Heart left ventricle (tissue), 16 donors: ENCODE results near the gene ERBB2. TPM values are rescaled to one million over a fixed set of nuclear protein-coding genes. Genes with fewer than 3 reads are reported as not detected.
A peak's percentile ranks its signal among the peaks of the same experiment; 100 is the strongest.

ENCODE experiments used
- ATAC-seq, 4 donors: fragments of 200-7000 bp; cut with Tn5 transposase; one replicate each; pipeline ENCODE4 v1.9.1; 2020 to 2022; ENCODE audit warnings: moderate library complexity in 4 of 4, mild to moderate bottlenecking in 3 of 4, moderate number of reproducible peaks in 1 of 4
- DNase-seq, 5 donors: peaks; one replicate each; pipeline ENCODE4 v3.0.0-alpha.2; 2020
- H3K27ac ChIP-seq, 12 donors: fragments of 200-600 bp; sonication (generic) in 4 of 12; one replicate each; pipeline versions ENCODE4 v1.5.0 to v1.8.0; 2016 to 2022; ENCODE audit warnings: mild to moderate bottlenecking in 2 of 12
- H3K27me3 ChIP-seq, 9 donors: fragments of 200-600 bp; sonication (generic) in 2 of 9; one replicate each; pipeline versions ENCODE4 v1.5.1 to v1.8.0; 2016 to 2022; ENCODE audit warnings: mild to moderate bottlenecking in 3 of 9
- H3K36me3 ChIP-seq, 9 donors: fragments of 200-600 bp; sonication (generic) in 2 of 9; one replicate each; pipeline versions ENCODE4 v1.5.0 to v1.8.0; 2018 to 2022; ENCODE audit warnings: mild to moderate bottlenecking in 2 of 9
- H3K4me1 ChIP-seq, 12 donors: fragments of 200-600 bp; sonication (generic) in 4 of 12; one replicate each; pipeline versions ENCODE4 v1.5.0 to v1.8.0; 2016 to 2022; ENCODE audit warnings: mild to moderate bottlenecking in 3 of 12
- H3K4me3 ChIP-seq, 12 donors: fragments of 200-600 bp; sonication (generic) in 4 of 12; one replicate each; pipeline versions ENCODE4 v1.5.0 to v1.8.0; 2017 to 2022; ENCODE audit warnings: mild to moderate bottlenecking in 9 of 12, moderate library complexity in 4 of 12
- H3K9me3 ChIP-seq, 12 donors: fragments of 200-600 bp; sonication (generic) in 4 of 12; one replicate each; pipeline versions ENCODE4 v1.5.0 to v1.8.0; 2016 to 2022; ENCODE audit warnings: mild to moderate bottlenecking in 1 of 12
- POLR2A ChIP-seq, 2 donors: fragments of 450-650 bp; IDR thresholded peaks; one replicate each; pipeline ENCODE4 v1.6.1; 2017; ENCODE audit warnings: antibody characterized with exemption in 2 of 2, mild to moderate bottlenecking in 2 of 2, moderate library complexity in 2 of 2
- WGBS, 4 donors: extraction: QIAGEN DNeasy Blood & Tissue Kit in 2 of 4; methylation state at CpG; one replicate each; pipeline versions ENCODE4 v1.1.5 to v1.1.7; 2013 to 2018; 5-methylcytosine and 5-hydroxymethylcytosine counted together
- intact Hi-C, 10 donors: fragments of 100-400 bp; cut with DNase I; formaldehyde crosslinking; loops; one replicate each; pipeline versions ENCODE4 v1.11.1 to v1.14.2; 2022
- polyA plus RNA-seq, 2 donors: library from polyadenylated mRNA; stranded (reverse); fragments of 200-250 nt; gene quantifications; one replicate each; pipeline ENCODE4 v1.2.3, GENCODE V29; 2013
- total RNA-seq, 9 donors: library from RNA; depleted of rRNA in 2 of 9; stranded (reverse); fragments of >200 nt in 2 of 9; fragmentation: NEBNext Ultra II Directional in 3 of 9; extraction: Animal tissue kit (Norgen Biotek cat#: 25700) in 3 of 9; gene quantifications; one replicate each; pipeline versions ENCODE4 v1.1.0 to v1.2.4, GENCODE V29; 2016 to 2023
- TF ChIP-seq, protein P1 (sequence below), 12 donors: fragments of 200-600 bp; sonication (generic) in 4 of 12; IDR thresholded peaks; one replicate each; pipeline versions ENCODE4 v1.5.0 to v1.8.0; 2018 to 2022; ENCODE audit warnings: antibody characterized with exemption in 12 of 12, mild to moderate bottlenecking in 5 of 12
- donor health status: ischemic (EF 13 %, LVEDD 7.1; RV severe dilation, severe dysfunction).
- donor health status: healthy with polysubstance abuse.
- donor health status: DM: no; HTN: yes; CAD: no.
- donor health status: DM: no; HTN: no; CAD: no.
- donor health status: ischemic (EF 25% LVEDD 6.9; RV normal size, moderate dysfunction).
- donor health status: ischemic (EF 25% LVEDD 5.7; RV mildly dilated, moderate dysfunction).
- donor health status: healthy.
- donor health status: DM: yes; HTN: yes; CAD: no.
- donor health status: ischemic (EF 35%, LVEDD 5.7; RV mildly dilated, moderate dysfunction).
- donor health status: nonischemic (EF 11% LVEDD 7.7; RV severe dilation, severe dysfunction).
- donor health status: DM: yes; HTN: yes; CAD: no.
- donor health status: PGD.
- donor health status: ischemic (EF 29% LVEDD 5.4; RV normal size, mild dysfunction).
- donor health status: nonischemic (EF 23%, LVEDD 6.1; RV moderate dilation, normal function).

ERBB2 gene
- total and polyA plus RNA-seq, 11 donors = 29.7 to 95.1 (median 77.4) TPM

DNA sequence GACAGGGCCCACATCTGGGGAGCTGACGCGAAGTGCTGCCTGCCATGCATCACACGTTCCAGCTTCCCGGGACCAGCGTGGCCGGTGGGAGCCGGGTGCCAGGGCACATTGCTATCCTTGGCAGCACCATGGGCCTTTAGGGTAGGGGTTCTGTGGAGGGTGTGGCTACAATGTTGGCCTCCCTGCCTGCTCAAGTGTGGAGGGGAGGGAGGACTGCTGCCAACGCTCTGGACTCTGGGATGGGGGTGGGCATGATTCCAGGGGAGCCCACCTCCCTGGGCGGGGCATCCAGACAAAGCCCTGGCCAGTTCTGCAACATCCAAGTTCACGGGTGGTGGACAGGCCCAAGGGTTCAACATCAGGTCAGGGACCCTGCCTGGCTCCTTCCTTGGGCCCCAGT is 51.8 kb downstream of the ERBB2 start:
- H3K4me1 ChIP-seq = peaks cover 0 to 40% (median 25%) of the 10 kb centered on the region in 12 donors
- H3K36me3 ChIP-seq = no peaks in the 10 kb centered on the region
- DNase-seq (no peak), ATAC-seq (no peak)
- WGBS, 4 donors = 42 to 52% (median 46%) methylated on average over 10 of the region's 10 CpGs
- TF ChIP-seq POLR2A (IDR thresholded peaks at IDR 0.05) = no peak
- TF ChIP-seq, protein P1, sequence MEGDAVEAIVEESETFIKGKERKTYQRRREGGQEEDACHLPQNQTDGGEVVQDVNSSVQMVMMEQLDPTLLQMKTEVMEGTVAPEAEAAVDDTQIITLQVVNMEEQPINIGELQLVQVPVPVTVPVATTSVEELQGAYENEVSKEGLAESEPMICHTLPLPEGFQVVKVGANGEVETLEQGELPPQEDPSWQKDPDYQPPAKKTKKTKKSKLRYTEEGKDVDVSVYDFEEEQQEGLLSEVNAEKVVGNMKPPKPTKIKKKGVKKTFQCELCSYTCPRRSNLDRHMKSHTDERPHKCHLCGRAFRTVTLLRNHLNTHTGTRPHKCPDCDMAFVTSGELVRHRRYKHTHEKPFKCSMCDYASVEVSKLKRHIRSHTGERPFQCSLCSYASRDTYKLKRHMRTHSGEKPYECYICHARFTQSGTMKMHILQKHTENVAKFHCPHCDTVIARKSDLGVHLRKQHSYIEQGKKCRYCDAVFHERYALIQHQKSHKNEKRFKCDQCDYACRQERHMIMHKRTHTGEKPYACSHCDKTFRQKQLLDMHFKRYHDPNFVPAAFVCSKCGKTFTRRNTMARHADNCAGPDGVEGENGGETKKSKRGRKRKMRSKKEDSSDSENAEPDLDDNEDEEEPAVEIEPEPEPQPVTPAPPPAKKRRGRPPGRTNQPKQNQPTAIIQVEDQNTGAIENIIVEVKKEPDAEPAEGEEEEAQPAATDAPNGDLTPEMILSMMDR (IDR thresholded peaks at IDR 0.05) = no peak
- intact Hi-C loops = loop anchor here in 9 of 10 donors (2.0 to 10.0 kb wide), 8 partner anchors 21 to 223 kb away; partner anchors contain the start of genes STARD3 (in 5 of the 9), MIEN1 (in 1 of the 9) and PGAP3 (in 1 of the 9)
- H3K27me3 ChIP-seq = no peaks in the 10 kb centered on the region
- H3K4me3 ChIP-seq = no peak overlapping the region
- H3K9me3 ChIP-seq = no peaks in the 10 kb centered on the region
- no peak overlapping the region for H3K27ac ChIP-seq

DNA sequence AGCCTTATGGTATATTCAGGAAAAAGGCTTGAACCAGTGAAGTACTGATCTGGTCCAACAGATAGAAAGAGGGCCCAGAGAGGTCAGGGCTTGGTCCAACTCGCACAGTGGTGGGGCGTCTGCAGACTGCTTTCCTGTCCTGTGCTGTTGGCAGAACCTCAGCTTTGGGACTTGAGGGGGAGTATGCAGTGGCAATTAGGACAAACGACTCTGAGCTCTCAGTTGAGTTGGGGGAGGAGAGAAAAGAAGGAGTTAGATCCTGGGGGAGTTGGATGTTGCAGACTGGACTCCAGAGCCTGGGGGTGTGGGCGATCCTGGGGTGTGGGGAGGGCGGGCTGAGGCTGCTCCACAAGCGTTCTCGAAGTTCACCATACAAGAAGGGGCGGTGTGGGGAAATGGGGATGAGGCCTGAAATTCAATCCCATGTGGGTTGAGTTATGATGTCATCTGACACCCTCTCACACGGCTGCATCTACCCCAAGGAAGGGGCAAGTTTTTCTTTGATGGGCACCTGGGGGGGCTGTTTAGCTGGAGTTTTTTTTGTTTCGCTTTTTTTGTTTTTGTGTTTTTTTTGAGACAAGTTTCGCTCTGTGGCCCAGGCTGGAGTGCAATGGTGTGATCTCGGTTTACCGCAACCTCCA is 52.5 kb downstream of the ERBB2 start:
- Histone ChIP-seq H3K4me3 (no peak overlapping the region), H3K36me3 (no peaks in the 10 kb centered on the region), H3K4me1 (peaks cover 0 to 40% (median 25%) of the 10 kb centered on the region in 12 donors), H3K27ac (no peak overlapping the region), H3K9me3 (no peaks in the 10 kb centered on the region), H3K27me3 (no peaks in the 10 kb centered on the region)
- intact Hi-C loops = loop anchor here in 9 of 10 donors (2.0 to 10.0 kb wide), 8 partner anchors 22 to 222 kb away; partner anchors contain the start of genes STARD3 (in 5 of the 9), MIEN1 (in 1 of the 9) and PGAP3 (in 1 of the 9)
- no peak for DNase-seq
- TF ChIP-seq, protein P1 (IDR thresholded peaks at IDR 0.05) = no peak
- no peak for TF ChIP-seq POLR2A (IDR thresholded peaks at IDR 0.05)
- 81 to 84% (median 83%) methylated on average over 13 of the region's 13 CpGs for whole genome bisulfite sequencing, 4 donors
- ATAC-seq = no peak

DNA sequence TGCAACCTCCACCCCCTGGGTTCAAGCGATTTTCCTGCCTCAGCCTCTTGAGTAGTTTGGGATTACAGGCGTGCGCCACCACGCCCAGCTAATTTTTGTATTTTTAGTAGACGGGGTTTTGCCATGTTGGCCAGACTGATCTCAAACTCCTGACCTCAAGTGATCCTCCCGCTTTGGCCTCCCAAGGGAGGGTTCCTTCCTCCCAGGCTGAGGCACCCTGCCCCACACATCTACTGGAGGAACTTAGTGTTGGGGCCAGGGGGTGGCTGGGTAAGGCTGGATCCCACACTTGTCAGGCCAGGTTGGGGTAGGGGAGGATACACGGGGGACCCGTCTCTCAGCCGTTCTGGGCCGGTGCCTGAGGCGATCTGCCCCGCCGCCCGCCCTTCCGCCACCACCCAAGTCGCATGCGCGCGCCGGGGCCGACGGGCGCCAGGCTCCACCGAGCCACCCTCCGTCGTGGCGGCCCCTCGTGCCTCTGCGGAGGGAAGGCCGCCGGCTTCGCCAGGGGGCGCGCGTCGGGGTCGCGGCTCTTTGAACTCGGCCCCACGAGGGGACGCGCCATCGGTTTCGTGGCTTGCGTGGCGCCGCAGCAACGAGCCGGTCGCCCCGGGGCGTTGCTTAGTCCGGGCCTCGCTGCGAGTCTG is 53.8 kb downstream of the ERBB2 start:
- no peak for TF ChIP-seq POLR2A (IDR thresholded peaks at IDR 0.05)
- TF ChIP-seq, protein P1 (IDR thresholded peaks at IDR 0.05) = no peak
- ATAC-seq = peak in 3 of 4 donors; percentile 24 to 53 (median 46)
- H3K9me3 ChIP-seq = no peaks in the 10 kb centered on the region
- peaks cover 0 to 40% (median 25%) of the 10 kb centered on the region in 12 donors for H3K4me1 ChIP-seq
- DNase-seq = peak; percentile 66 to 85 (median 70)
- H3K4me3 ChIP-seq = peak overlapping the region; percentile 29 to 89 (median 71)
- WGBS, 4 donors = 6 to 19% (median 13%) methylated on average over 20 to 55 of the region's 55 CpGs
- no peaks in the 10 kb centered on the region for H3K36me3 ChIP-seq
- intact Hi-C loops = loop anchor here (1.0 to 10.0 kb wide), 11 partner anchors 23 to 221 kb away; partner anchors contain the start of genes STARD3 (in 5 of the 10), MIEN1 (in 1 of the 10) and PGAP3 (in 1 of the 10)
- peak overlapping the region; percentile 75 to 98 (median 93) for H3K27ac ChIP-seq
- H3K27me3 ChIP-seq = no peaks in the 10 kb centered on the region
